ENCODE measurements around the gene VWA5B1. TPM values are rescaled to one million over a fixed set of nuclear protein-coding genes. Genes with fewer than 3 reads are reported as not detected.

VWA5B1 gene
- total RNA-seq, 4 donors from 2014 or later: not detected

- TF ChIP-seq, protein P1, sequence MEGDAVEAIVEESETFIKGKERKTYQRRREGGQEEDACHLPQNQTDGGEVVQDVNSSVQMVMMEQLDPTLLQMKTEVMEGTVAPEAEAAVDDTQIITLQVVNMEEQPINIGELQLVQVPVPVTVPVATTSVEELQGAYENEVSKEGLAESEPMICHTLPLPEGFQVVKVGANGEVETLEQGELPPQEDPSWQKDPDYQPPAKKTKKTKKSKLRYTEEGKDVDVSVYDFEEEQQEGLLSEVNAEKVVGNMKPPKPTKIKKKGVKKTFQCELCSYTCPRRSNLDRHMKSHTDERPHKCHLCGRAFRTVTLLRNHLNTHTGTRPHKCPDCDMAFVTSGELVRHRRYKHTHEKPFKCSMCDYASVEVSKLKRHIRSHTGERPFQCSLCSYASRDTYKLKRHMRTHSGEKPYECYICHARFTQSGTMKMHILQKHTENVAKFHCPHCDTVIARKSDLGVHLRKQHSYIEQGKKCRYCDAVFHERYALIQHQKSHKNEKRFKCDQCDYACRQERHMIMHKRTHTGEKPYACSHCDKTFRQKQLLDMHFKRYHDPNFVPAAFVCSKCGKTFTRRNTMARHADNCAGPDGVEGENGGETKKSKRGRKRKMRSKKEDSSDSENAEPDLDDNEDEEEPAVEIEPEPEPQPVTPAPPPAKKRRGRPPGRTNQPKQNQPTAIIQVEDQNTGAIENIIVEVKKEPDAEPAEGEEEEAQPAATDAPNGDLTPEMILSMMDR (IDR thresholded peaks at IDR 0.05; ENCODE audit: low read depth): no peak
Measured at GRCh38 chr1:20356850-20357459, 66.3 kb downstream of the VWA5B1 start.

GRCh38 chr1:20357796-20358195 lies 67.1 kb downstream of the VWA5B1 start:
- TF ChIP-seq, protein P1 (IDR thresholded peaks at IDR 0.05; ENCODE audit: low read depth): no peak

- TF ChIP-seq, protein P1 (IDR thresholded peaks at IDR 0.05; ENCODE audit: low read depth): no peak
Measured at GRCh38 chr1:20358761-20359263, 68.1 kb downstream of the VWA5B1 start.

- TF ChIP-seq, protein P1 (IDR thresholded peaks at IDR 0.05; ENCODE audit: low read depth): no peak
Measured at GRCh38 chr1:20359451-20360330, 69.0 kb downstream of the VWA5B1 start.

DNA sequence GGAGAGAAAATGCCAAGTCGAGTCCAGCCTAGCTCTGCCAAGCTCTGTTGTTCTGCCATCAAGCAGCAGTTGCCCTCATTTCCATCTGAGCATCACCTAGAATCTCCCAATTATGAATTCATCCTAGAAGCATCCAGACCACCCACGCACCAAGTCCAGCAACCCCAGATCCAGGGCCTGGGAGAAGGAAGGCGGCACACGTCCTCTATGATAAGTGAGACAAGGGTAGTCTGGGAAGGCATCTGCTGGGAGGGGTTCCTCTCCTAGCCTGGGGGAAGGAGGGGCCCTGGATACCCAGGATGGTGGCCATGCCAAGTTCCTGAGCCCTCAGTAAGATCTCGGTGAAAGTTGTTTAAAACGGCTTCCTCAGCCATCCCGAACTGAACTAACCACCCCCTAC lies 70.7 kb downstream of the VWA5B1 start:
- TF ChIP-seq, protein P1 (IDR thresholded peaks at IDR 0.05; ENCODE audit: low read depth): no peak

DNA sequence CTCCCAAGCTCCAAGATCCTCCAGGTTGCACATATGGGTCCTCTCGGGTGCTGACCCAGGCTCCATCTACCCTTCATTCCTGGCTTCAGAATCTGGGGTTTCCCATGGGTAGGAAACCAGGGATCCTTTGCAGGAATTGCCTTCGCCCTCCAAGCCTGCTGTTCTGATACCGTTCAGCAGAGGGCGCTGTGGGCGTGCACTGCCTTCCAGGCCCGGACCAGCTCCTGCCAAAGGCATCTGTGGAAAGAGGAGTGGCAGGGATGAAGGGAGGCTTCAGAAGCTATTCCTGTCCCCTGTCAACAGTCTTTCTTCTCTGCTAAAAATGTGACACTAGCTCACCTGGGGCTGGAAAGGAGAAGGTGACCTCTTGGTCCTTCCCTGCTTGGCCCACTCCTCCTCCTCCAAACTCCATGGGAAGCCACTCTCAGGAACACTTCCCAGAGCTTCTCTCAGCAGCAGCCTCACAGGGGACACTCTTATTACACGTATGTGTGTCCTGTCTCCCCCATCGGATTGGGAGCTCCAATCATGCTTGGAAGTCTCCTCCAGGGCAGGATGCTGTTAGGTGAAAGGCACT lies 71.2 kb downstream of the VWA5B1 start:
- TF ChIP-seq, protein P1 (IDR thresholded peaks at IDR 0.05; ENCODE audit: low read depth): no peak

- TF ChIP-seq, protein P1 (IDR thresholded peaks at IDR 0.05; ENCODE audit: low read depth): no peak
Measured at GRCh38 chr1:20362856-20363255, 72.2 kb downstream of the VWA5B1 start.
